Muscle layer of colon (tissue), 2 donors: ENCODE data around the gene SPTB.
A peak's percentile ranks its signal among the peaks of the same experiment; 100 is the strongest.

Experiments
- H3K27ac ChIP-seq: one replicate; pipeline ENCODE4 v1.7.0; 2013; ENCODE audit warnings: low read depth, mild to moderate bottlenecking, low read length, moderate library complexity
- H3K27me3 ChIP-seq, 2 donors: one replicate each; pipeline ENCODE4 v1.7.0; 2013; ENCODE audit warnings: low read length in 2 of 2, mild to moderate bottlenecking in 2 of 2; ENCODE audit not compliant: insufficient read depth in 2 of 2, control insufficient read depth in 1 of 2
- H3K36me3 ChIP-seq: one replicate; pipeline ENCODE4 v1.7.0; 2013; ENCODE audit warnings: mild to moderate bottlenecking, low read length; ENCODE audit not compliant: insufficient read depth
- H3K4me1 ChIP-seq: one replicate; pipeline ENCODE4 v1.7.0; 2013; ENCODE audit warnings: mild to moderate bottlenecking, low read length; ENCODE audit not compliant: insufficient read depth
- H3K4me3 ChIP-seq, 2 donors: one replicate each; pipeline ENCODE4 v1.7.0; 2013; ENCODE audit warnings: low read length in 2 of 2, low read depth in 1 of 2, mild to moderate bottlenecking in 1 of 2, moderate library complexity in 1 of 2
- H3K9ac ChIP-seq: one replicate; pipeline ENCODE4 v1.7.0; 2013; ENCODE audit warnings: low read length
- H3K9me3 ChIP-seq: one replicate; pipeline ENCODE4 v1.7.0; 2013; ENCODE audit warnings: mild to moderate bottlenecking, low read length
- donor health status: abdominal sarcoma.
- donor health status: Adenocarcinoma of cecum.

Gene SPTB

DNA sequence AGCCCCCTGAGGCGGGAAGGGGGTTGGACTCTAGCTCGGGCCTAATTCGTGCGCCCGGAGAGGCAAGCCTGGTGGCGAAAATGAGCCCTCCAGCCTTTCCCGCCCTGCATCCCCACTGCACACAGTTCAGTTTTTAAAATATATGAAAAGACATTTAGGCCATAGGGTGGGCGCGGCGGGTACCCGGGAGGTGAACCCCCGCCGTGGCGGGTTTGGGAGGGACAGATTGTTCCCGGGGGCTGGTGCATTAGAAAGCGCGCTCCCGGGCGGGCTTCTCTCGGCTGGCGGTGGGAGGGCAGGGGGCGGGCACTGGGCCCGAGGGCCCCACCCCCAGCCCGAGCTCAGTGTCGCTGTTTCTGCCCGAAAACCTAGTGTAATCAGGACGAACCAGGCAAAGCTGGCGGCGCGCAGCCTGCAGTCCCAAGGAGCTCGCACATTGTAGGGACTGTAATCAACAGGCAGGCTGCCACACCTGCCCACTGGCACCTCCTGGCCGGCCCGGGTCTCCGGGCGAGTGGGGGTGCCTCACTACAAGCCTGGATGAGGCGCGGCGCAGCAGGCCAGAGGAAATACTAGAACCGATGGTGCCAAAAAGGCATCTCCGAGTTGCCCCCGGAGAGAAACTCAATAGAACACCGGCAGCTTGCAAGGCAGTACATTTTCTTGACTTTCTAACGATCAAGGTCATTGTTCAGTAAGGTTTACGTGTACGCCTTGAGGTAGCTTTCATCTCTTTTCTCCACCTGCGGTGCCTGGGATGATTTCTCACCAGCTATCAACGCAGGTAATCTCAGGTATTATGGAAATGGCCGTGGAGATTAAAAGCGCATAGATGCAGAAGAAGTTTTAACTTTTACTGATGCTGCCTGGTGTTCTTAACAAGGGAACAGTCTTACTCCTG is 764 bp upstream of the SPTB start:
- Histone ChIP-seq H3K9ac (no peak overlapping the region), H3K4me1 (no peaks in the 10 kb centered on the region), H3K9me3 (no peaks in the 10 kb centered on the region), H3K4me3 (peak overlapping the region; percentile 33 to 55), H3K27ac (no peak overlapping the region), H3K27me3 (peaks cover 19 to 24% of the 10 kb centered on the region in 2 donors), H3K36me3 (no peaks in the 10 kb centered on the region)

DNA sequence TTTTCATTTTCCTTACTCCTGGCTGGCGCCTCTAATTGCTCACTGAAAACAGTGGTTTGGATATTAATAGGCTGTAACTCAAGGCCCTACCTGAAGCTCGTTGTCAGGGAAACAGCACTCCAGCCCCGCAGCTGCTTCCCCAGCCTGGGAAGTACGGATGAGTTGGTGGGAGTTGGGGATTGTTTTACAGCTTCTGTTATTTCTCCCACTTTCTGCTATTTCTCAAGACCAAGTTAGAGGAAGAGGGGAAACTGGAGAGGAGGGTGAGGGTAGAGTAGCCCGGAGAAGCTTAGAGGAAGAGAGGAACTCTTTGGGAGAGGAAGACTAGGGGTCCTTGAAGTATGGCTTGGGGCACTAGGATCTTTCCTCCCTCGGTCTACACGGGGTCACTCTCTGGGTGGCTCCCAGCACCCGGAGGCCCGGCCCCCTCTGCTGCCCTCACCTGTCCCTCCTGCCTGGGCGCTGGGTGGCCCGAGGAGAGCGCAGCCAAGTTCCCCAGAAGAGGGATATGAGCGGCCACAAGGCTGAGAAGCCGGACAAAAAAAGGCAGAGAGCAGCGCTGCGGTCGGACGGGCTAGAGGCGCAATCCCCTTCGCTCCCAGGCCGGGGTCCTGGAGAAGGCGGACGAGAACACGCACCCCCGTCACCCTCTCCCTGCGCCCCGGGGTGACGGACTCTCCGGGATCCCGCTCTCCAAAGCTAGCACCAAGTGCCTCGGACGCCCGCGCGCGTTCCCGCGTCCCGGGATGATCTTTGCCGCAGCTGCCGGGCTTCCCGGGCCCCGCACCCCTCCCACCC is 671 bp downstream of the SPTB start:
- Histone ChIP-seq H3K9me3 (no peaks in the 10 kb centered on the region), H3K36me3 (no peaks in the 10 kb centered on the region), H3K27me3 (peaks cover 19 to 24% of the 10 kb centered on the region in 2 donors), H3K27ac (no peak overlapping the region), H3K9ac (no peak overlapping the region), H3K4me1 (no peaks in the 10 kb centered on the region), H3K4me3 (no peak overlapping the region)

DNA sequence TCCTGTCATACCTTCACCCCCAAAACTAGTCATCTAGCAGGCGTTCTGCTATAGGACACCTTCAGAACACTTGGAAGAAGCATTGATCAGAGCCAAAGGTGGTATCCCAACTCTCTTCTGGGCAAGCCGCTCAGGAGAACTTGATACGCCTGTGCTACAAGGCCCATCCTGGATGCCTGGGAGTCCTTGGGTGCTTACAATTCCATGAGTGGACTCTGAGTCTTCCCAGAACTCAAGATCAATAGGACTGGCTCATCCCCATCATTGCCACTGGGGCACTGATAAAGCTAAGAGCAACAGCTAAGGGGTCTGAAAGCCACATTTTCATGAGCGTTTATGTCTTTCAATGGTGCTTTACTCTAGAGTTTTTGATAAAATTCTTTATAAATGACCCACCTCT is 1.9 kb downstream of the SPTB start:
- Histone ChIP-seq H3K9ac (no peak overlapping the region), H3K27ac (no peak overlapping the region), H3K4me1 (no peaks in the 10 kb centered on the region), H3K36me3 (no peaks in the 10 kb centered on the region), H3K9me3 (no peaks in the 10 kb centered on the region), H3K4me3 (no peak overlapping the region), H3K27me3 (peaks cover 19 to 24% of the 10 kb centered on the region in 2 donors)

DNA sequence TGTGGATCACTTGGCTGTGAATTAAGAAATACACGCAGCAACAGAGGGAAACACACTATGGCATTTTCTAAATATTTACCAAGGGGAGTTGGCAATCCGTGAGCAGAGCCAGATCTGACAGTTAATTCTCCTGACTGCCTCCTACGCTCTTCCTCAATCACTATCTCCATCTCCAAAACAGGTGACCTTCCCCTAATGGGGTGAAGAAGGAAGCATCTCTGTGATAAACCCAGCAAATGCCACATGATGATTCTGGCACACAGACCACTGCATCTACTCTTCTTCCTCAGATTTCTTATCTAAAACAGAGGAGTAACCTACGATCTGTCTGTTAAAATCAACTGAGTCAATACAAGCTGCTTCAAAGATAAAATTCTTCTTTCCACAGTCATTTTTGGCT is 4.4 kb downstream of the SPTB start:
- no peak overlapping the region for H3K9ac ChIP-seq
- H3K27me3 ChIP-seq = peaks cover 10 to 15% of the 10 kb centered on the region in 2 donors
- no peak overlapping the region for H3K27ac ChIP-seq
- H3K4me3 ChIP-seq = no peak overlapping the region
- no peaks in the 10 kb centered on the region for H3K9me3 ChIP-seq
- no peaks in the 10 kb centered on the region for H3K36me3 ChIP-seq
- H3K4me1 ChIP-seq = no peaks in the 10 kb centered on the region

DNA sequence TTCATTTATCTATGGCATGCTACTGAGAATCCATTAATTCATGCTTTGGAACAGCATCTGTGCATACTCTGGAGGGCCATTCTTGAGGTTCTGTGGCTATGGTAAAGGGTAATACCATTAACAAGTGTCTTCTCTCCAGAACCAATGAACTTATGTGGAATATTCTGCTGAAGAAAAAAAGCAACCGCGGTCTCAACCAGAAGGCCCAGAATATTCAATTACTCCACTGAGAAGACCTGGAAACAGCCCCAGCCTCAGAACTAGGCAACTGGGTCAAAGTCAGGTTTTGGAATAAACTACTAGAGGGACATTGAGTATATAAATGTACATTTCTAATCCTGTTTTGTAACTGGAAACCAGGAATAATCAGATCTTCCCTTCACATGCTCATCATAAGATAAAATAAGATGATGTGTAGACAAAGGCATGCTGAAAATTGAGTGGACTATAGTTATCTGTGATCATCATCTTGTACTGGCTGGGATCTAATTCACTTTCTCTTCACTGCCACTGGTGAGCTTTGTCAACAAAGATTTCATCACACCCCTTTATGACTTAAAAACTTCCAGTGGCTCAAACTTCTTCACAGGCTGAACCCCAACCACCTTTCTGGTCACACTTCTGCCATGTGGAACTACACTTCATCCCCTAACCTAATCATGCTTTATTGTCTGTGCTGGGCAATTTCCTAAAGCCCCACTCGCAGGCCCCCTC is 6.0 kb downstream of the SPTB start:
- no peaks in the 10 kb centered on the region for H3K36me3 ChIP-seq
- H3K9me3 ChIP-seq = no peaks in the 10 kb centered on the region
- H3K27me3 ChIP-seq = peaks cover 2 to 5% of the 10 kb centered on the region in 2 donors
- no peaks in the 10 kb centered on the region for H3K4me1 ChIP-seq
- no peak overlapping the region for H3K27ac ChIP-seq
- H3K4me3 ChIP-seq = no peak overlapping the region
- no peak overlapping the region for H3K9ac ChIP-seq

DNA sequence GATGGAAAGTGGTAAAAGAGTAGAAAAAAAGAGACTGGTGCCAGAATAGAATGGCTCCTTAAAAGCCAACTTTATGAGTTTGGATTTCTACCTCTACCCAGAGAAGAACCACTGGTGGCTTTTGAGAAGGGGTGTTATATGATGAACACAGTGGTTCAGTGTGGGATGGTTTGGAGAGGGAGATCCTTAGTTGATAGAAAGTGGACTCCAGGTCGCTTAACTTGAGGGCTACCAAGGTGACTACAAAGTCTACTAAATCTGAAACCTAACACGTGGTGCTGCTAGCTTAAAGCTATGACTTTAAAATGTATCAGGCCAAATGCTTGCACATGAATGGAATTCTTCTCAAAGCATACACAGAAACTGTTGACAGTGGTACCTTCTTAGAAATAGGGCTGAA is 8.4 kb downstream of the SPTB start:
- H3K27me3 ChIP-seq = no peaks in the 10 kb centered on the region
- no peaks in the 10 kb centered on the region for H3K36me3 ChIP-seq
- no peaks in the 10 kb centered on the region for H3K4me1 ChIP-seq
- no peaks in the 10 kb centered on the region for H3K9me3 ChIP-seq
- H3K27ac ChIP-seq = no peak overlapping the region
- no peak overlapping the region for H3K4me3 ChIP-seq
- H3K9ac ChIP-seq = no peak overlapping the region

DNA sequence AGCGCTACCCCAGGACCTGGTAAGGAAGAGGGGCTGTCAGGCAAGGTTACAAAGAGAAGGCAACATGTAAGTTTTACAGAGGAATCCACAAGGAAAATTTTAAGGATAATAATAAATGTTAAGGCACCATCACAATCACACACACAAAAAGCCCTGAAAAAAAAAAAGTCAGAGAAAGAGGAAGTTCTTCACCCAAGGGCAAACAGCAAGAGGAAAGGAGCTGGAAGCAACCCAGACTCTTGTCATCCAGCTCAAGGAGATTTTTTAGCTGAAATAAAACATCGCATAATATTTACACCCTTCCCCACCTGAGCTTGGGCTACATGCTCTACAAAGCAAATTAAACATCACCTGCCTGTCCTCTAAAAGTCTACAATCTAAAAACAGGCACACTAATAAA is 9.5 kb downstream of the SPTB start:
- no peak overlapping the region for H3K4me3 ChIP-seq
- H3K9me3 ChIP-seq = no peaks in the 10 kb centered on the region
- H3K27ac ChIP-seq = no peak overlapping the region
- no peaks in the 10 kb centered on the region for H3K27me3 ChIP-seq
- H3K36me3 ChIP-seq = no peaks in the 10 kb centered on the region
- no peak overlapping the region for H3K9ac ChIP-seq
- no peaks in the 10 kb centered on the region for H3K4me1 ChIP-seq

DNA sequence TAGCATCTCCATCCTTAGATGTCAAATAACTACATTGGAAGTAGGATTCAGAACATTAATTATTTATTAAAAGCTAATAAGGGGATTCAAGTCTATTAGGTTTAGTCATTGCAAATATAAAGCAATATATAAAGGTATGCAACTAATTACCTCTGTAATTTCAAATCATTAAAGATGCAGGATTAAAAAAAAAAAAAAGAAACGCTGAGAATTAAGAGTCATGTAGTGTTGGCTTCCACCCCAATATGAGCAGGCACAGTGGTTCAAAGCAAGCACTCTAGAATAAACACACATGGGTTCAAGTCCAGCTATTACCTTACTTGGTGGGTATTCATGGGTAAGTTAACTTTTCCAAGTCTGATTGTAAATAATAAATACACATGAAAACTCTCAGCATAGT is 10.9 kb downstream of the SPTB start:
- no peaks in the 10 kb centered on the region for H3K4me1 ChIP-seq
- H3K9ac ChIP-seq = no peak overlapping the region
- no peaks in the 10 kb centered on the region for H3K9me3 ChIP-seq
- no peaks in the 10 kb centered on the region for H3K27me3 ChIP-seq
- H3K27ac ChIP-seq = no peak overlapping the region
- no peak overlapping the region for H3K4me3 ChIP-seq
- no peaks in the 10 kb centered on the region for H3K36me3 ChIP-seq

DNA sequence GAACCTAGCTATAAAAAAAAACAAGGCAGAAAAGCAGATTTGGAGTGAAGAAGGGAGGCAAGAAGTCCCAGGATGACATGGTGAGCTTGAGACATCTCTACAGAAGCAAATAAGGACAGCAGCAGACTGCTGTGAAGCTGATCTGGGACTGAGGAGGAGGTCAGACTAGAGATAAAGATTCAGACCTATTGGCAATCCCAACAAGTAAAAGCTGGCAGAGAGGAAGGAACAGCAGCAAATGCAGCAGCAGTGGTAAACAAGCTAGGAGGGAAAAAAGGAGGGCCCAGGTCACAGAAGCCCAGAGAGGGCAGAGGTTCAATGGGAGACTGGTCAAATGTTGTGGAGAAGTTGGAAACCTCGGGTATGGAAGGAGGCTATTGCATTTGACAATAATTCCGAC is 11.3 kb downstream of the SPTB start:
- no peaks in the 10 kb centered on the region for H3K36me3 ChIP-seq
- no peak overlapping the region for H3K4me3 ChIP-seq
- no peaks in the 10 kb centered on the region for H3K27me3 ChIP-seq
- H3K27ac ChIP-seq = no peak overlapping the region
- no peaks in the 10 kb centered on the region for H3K4me1 ChIP-seq
- H3K9me3 ChIP-seq = no peaks in the 10 kb centered on the region
- H3K9ac ChIP-seq = no peak overlapping the region

DNA sequence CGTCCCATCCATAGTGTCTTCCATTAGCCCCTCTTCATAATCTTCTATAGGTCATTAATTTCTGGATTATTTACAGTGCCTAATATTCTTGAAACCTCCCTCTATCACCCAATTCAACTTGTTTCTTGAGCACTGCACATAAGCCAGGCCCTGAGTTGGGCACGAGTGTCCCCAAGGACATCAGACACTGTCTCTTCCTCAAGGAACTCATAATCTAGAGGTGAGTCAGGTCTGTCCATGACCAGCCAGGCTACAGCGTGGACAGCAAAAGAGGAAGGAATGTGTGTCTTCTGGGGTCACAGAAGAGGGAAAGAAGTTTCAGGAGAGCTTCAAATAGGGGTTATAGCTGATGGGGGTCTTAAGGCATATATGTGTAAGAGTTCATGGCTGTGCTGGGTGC is 12.5 kb downstream of the SPTB start:
- no peaks in the 10 kb centered on the region for H3K4me1 ChIP-seq
- H3K4me3 ChIP-seq = no peak overlapping the region
- no peaks in the 10 kb centered on the region for H3K27me3 ChIP-seq
- H3K9ac ChIP-seq = no peak overlapping the region
- H3K9me3 ChIP-seq = no peaks in the 10 kb centered on the region
- no peaks in the 10 kb centered on the region for H3K36me3 ChIP-seq
- H3K27ac ChIP-seq = no peak overlapping the region

DNA sequence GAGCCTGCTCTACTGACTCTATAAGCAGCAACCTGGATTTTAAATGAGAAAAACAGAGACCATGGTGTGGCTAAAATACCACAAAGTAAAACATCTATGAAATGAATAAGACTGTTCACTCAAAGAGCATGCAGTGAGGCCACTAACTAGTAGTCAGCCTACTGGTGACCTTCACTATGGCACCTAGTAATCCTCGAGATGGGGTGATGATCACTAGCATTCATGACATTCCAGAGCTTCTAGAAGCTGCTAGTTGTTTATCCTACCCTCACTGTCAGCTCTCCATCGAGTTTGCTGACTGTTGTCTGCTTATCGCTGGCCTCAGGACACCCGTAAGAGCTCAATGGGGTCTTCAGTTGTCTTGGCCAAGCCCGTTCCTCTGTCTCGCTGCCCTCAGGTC is 13.7 kb downstream of the SPTB start:
- no peak overlapping the region for H3K9ac ChIP-seq
- H3K36me3 ChIP-seq = no peaks in the 10 kb centered on the region
- no peak overlapping the region for H3K27ac ChIP-seq
- no peaks in the 10 kb centered on the region for H3K9me3 ChIP-seq
- no peaks in the 10 kb centered on the region for H3K27me3 ChIP-seq
- H3K4me3 ChIP-seq = no peak overlapping the region
- H3K4me1 ChIP-seq = no peaks in the 10 kb centered on the region
